Thoracic aorta (tissue), 2 donors: Measurements from ENCODE around the gene WSCD2. TPM values are rescaled to one million over a fixed set of nuclear protein-coding genes. Genes with fewer than 3 reads are reported as not detected.

Experiments used
- ATAC-seq: fragments of 150-250 bp; one replicate; pipeline ENCODE4 v1.8.0; 2017; ENCODE audit warnings: low read depth; ENCODE audit not compliant: insufficient number of reproducible peaks, low FRiP score
- DNase-seq: peaks from one replicate; pipeline ENCODE4 v3.0.0-alpha.2; 2020; ENCODE audit warnings: low spot score
- H3K27ac ChIP-seq, 2 donors: fragments of 200-600 bp; sonication (generic); 1 replicate in 1 of 2; 2 replicates in 1 of 2; pipeline ENCODE4 v1.5.1; 2016; ENCODE audit warnings: mild to moderate bottlenecking in 2 of 2, moderate library complexity in 2 of 2
- H3K27me3 ChIP-seq: fragments of 200-600 bp; sonication (generic); replicated peaks from 2 replicates; pipeline ENCODE4 v1.6.0; 2016; ENCODE audit warnings: mild to moderate bottlenecking; ENCODE audit not compliant: insufficient read depth
- H3K36me3 ChIP-seq: fragments of 200-600 bp; sonication (generic); one replicate; pipeline ENCODE4 v1.5.1; 2016
- H3K4me1 ChIP-seq, 2 donors: fragments of 200-600 bp; sonication (generic); 1 replicate in 1 of 2; 2 replicates in 1 of 2; pipeline versions ENCODE4 v1.5.1 to v1.6.0; 2016; ENCODE audit warnings: low read depth in 2 of 2, mild to moderate bottlenecking in 1 of 2; ENCODE audit not compliant: control insufficient read depth in 1 of 2
- H3K4me3 ChIP-seq: fragments of 200-600 bp; sonication (generic); 2 replicates; pipeline ENCODE4 v1.5.1; 2016; ENCODE audit warnings: mild to moderate bottlenecking
- H3K9me3 ChIP-seq: fragments of 200-600 bp; sonication (generic); 2 replicates; pipeline ENCODE4 v1.5.1; 2016
- total RNA-seq, 2 donors: library from RNA; depleted of rRNA; stranded (reverse); fragments of >200 nt; gene quantifications; one replicate each; pipeline versions ENCODE4 v1.1.0 to v1.2.3, GENCODE V29; 2016
- TF ChIP-seq, protein P1 (sequence below): fragments of 200-600 bp; sonication (generic); IDR thresholded peaks from one replicate; pipeline ENCODE4 v1.5.1; 2019; ENCODE audit warnings: antibody characterized with exemption

WSCD2 gene
- total RNA-seq, 2 donors from 2014 or later = 3.3 to 6.9 TPM

DNA sequence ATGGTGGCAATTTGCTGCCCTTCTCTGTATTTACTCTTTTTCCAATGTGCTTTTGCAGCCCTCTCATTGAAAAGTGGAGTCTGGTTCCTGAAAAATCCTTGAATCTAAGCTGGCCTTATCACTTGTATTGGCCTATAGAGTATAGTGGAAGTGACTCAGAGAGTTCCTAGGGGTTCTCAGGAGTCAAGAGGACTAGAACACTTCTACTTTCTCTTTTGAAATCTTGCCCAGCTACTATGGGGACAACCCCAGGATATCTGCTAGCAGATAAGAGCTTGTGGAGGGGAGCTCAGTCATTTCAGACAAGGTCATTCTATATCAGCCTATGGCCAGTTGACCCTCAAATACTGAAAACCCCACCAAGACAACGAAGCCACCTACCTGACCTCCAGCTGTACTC is 26.7 kb upstream of the WSCD2 start:
- Histone ChIP-seq H3K36me3 (no peaks in the 10 kb centered on the region), H3K4me3 (no peak overlapping the region), H3K27ac (no peak overlapping the region), H3K4me1 (no peaks in the 10 kb centered on the region), H3K9me3 (no peaks in the 10 kb centered on the region), H3K27me3 (no peaks in the 10 kb centered on the region)
- TF ChIP-seq, protein P1, sequence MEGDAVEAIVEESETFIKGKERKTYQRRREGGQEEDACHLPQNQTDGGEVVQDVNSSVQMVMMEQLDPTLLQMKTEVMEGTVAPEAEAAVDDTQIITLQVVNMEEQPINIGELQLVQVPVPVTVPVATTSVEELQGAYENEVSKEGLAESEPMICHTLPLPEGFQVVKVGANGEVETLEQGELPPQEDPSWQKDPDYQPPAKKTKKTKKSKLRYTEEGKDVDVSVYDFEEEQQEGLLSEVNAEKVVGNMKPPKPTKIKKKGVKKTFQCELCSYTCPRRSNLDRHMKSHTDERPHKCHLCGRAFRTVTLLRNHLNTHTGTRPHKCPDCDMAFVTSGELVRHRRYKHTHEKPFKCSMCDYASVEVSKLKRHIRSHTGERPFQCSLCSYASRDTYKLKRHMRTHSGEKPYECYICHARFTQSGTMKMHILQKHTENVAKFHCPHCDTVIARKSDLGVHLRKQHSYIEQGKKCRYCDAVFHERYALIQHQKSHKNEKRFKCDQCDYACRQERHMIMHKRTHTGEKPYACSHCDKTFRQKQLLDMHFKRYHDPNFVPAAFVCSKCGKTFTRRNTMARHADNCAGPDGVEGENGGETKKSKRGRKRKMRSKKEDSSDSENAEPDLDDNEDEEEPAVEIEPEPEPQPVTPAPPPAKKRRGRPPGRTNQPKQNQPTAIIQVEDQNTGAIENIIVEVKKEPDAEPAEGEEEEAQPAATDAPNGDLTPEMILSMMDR = no peak
- ATAC-seq (no peak), DNase-seq (no peak)

DNA sequence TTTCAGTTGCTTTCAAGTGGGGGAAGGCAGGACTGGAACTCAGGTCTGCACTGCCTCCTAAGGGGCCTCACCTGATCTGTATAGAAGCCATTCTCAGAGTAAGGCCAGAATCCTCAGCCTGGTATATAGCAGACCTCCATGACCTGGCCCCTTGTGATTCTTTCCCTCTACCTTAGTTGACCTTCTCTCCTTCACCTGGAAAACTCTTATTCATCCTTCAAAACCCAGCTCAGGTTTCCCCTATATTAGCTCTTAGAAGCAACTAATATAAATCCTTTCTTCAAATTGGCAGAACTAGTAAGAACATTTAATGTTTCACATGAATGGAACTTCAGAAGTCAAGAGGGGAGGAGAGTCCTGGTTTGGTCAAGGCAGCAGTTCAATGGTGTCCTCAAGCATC is 26.0 kb upstream of the WSCD2 start:
- H3K27me3 ChIP-seq = no peaks in the 10 kb centered on the region
- H3K4me3 ChIP-seq = no peak overlapping the region
- no peak overlapping the region for H3K27ac ChIP-seq
- no peaks in the 10 kb centered on the region for H3K4me1 ChIP-seq
- DNase-seq (no peak), ATAC-seq (no peak)
- TF ChIP-seq, protein P1 = no peak
- H3K36me3 ChIP-seq = no peaks in the 10 kb centered on the region
- no peaks in the 10 kb centered on the region for H3K9me3 ChIP-seq

DNA sequence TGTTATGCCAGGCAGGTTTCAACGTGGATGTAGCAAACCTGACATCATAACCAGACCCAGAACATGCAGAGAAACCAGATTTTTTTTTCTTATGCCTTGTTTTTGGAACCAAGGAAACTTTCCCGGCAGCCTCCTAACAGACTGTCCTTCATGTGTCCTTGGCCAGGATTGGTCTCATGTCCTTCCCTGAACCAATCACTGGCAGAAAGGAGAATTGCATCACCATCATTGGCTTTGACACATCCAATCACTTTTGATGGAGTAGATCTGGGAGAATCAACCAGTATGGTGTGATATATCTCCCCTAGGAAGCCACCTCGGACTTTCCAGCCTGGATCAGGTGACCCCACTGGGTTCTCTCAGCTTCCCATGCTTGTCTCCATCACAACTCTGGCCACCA is 25.6 kb upstream of the WSCD2 start:
- Histone ChIP-seq H3K4me3 (no peak overlapping the region), H3K27ac (no peak overlapping the region), H3K4me1 (no peaks in the 10 kb centered on the region), H3K36me3 (no peaks in the 10 kb centered on the region), H3K27me3 (no peaks in the 10 kb centered on the region), H3K9me3 (no peaks in the 10 kb centered on the region)
- DNase-seq = no peak
- TF ChIP-seq, protein P1 = no peak
- no peak for ATAC-seq

DNA sequence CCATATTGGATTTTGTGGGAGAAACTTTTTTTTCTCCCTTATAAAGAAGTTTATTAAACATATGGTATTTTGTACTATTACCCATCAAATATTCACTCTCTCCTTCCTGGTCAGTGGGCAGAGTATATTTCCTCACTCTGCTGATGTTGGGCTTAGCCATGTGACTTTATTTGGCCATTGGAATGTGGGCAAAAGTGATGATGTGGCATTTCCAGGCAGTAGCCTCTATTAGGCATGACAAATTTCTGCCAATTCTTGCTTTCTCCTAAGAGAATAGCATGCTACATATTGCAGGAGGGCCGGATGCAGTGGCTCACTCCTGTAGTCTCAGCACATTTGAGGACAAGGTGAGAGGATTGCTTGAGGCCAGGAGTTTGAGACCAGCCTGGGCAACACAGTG is 24.4 kb upstream of the WSCD2 start:
- no peaks in the 10 kb centered on the region for H3K4me1 ChIP-seq
- TF ChIP-seq, protein P1 = no peak
- H3K27ac ChIP-seq = no peak overlapping the region
- no peaks in the 10 kb centered on the region for H3K36me3 ChIP-seq
- H3K9me3 ChIP-seq = no peaks in the 10 kb centered on the region
- H3K27me3 ChIP-seq = no peaks in the 10 kb centered on the region
- H3K4me3 ChIP-seq = no peak overlapping the region
- DNase-seq (no peak), ATAC-seq (no peak)

DNA sequence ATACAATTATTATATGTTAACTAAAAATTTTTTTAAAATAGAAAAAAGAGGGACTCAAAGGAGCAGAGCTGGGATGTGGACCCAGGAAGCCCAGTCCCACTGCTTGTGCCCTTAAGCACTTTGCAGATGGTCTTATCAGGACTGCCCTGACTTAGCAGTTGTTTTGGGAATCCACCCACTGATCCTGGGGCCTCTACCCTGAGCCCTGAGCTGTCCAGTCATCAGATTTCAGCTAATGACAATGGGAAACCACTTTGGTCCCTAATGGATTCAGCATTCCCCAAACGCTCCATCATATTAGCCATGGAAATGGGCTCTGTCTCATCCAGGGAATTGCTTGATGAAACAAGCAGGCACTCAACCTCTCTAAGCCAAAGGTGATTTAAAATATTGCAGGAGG is 22.5 kb upstream of the WSCD2 start:
- H3K36me3 ChIP-seq = no peaks in the 10 kb centered on the region
- H3K4me1 ChIP-seq = no peaks in the 10 kb centered on the region
- no peak for ATAC-seq
- TF ChIP-seq, protein P1 = no peak
- H3K27ac ChIP-seq = no peak overlapping the region
- H3K9me3 ChIP-seq = no peaks in the 10 kb centered on the region
- H3K27me3 ChIP-seq = no peaks in the 10 kb centered on the region
- DNase-seq = no peak
- H3K4me3 ChIP-seq = no peak overlapping the region
